ELF-1 (cell line): Measurements from ENCODE around the gene LSAMP.

Experiments
- DNase-seq: peaks from one replicate; pipeline ENCODE4 v3.0.0-alpha.2; 2016; ENCODE audit warnings: low read depth, low spot score

Gene LSAMP

DNA sequence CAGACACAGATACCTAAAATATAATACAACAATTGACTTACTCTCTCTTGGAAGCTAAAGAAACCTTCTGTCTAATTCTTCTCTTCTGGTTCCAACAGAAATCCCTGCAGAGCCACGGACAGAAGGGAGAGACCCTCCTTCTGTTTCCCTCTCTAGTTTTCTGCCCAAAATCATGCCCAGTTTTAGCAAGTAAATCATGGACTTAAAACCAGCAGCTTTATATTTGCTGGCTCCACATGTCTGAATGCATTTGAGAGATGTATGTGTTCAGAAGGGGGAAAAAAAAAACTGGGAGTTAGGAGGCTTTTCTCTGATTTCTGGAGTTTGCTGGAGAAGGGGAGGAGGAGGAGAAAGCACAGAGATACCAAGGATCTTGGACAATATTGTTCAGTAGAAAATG, 147.1 kb downstream of the LSAMP start:
- no peak for DNase-seq

DNA sequence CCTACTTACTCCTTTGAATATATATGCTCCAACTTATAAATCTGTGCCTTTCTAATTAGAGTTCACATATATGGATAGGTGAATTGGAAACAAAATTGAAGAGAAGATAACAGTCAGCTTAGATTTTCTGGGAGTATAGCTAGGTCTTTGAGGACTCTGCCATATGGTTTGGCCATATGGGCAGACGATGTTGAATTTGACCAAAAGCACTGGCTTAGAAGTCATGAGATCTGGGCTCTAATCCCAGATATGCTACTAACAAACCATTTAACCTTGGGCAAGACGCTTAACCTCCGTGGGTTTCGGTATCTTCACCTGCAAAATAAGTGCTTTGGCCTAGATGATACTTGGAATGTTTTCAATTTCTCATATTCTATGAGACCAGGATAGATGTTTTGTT, 154.1 kb downstream of the LSAMP start:
- no peak for DNase-seq

DNA sequence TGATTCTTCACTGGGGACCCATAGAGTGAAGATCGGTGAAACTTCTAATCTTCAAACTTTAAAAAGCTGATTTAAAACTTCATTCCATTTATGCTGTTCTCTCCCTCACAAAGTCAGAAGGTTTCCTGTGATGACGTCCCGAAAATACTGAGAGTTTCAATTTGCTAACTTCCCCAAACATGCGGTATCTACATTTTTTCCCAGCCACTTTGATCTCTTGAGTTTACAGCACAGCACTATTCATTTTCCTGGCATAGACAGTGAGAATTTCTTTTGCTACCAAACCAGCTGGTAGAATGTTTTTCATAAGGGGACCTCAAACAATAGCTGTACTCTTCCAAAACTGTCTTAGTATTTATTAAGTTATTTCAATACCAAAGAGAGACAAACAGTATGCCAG, 156.8 kb downstream of the LSAMP start:
- no peak for DNase-seq

DNA sequence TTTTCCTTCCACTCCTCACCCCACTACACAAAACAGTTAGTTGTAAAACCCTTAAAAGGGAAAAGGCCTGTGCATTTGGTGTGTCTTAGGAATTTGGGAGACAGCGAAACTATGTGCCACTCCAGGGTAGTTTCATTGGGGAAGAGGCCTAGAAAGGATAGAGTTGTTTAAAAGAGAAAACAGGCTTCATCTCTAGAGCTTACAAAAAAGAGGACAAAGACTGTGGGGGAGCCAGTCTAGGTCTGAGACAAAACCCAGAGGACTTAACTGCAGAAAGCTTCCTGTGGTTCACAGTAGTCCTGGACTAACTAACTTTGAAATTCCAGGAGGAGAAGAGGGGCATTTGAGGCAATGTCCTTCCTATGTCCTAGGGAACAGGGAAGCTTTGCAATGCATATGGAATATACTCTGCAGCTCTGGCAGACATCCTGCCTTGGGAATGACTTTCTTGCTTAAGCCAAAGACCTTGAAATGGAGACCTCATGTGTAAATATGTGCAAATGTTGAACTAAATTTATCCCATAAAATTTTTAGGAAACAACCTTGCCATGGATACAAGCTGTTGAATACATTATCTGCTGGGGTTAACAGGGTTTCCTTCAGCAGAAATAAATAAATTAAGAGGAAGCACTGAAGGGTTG, 159.4 kb downstream of the LSAMP start:
- no peak for DNase-seq

DNA sequence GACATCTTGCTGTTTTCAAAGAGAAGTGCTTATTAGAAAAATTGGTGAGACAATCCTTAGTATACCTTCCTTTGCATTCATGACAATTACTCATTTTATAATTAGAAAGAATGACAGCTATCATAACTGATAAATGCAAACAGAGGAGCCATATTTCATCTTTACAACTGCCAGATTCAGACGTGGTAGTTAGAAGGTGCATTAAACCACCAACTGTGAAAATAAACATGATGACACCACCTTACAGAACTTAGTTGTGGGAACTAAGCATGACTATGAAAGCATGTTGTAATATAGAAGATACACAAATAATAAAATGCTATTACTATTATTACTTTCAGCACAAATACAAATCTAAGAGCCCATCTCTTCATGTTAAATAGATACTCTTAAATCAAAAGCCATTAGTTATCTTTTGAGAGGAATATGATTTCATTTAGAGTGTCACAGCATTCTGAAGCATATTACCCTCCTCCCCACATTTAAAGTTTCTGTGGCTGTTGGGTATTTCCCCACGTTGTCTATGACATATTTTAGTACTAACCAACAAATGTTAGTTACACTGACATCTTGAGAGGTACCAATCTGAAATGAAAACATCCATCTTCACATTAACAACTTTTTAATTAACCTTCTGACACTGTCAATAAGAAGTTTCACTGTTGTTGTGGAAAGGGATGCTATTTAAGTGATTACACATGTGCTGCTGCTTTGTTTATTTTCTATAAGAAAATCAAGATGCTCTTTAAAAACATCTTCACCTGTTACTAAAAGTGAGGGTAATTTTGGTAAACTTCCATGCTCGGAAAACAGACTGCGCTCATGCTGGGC, 163.8 kb downstream of the LSAMP start:
- DNase-seq = no peak

DNA sequence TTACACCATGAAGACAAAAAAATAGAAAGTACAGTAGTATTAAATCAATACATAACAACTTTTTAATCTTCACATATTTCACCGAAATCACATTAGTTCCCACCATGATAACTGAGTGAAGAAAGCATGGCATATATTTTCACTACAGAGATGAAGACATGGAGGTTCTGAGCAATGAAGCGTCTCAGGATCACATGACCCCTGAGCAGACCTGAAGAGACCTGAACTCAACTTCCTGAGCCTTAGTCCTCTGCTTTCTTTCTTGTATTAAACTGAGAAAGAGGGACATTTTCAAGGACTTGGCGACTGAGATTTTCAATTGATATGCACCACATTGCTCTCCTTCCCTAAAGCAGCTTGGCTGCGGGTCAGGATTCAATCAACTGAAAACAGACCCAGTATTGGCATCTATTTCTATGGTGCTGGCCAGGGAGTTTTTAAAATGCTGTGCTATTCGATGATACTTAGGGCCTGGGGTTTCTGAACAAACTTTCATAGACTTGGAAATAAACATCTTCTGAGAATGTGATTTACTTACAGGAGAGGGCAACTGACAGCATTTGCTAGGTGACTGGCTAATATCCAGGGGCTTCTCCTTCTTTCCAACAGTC, 165.1 kb downstream of the LSAMP start:
- no peak for DNase-seq

DNA sequence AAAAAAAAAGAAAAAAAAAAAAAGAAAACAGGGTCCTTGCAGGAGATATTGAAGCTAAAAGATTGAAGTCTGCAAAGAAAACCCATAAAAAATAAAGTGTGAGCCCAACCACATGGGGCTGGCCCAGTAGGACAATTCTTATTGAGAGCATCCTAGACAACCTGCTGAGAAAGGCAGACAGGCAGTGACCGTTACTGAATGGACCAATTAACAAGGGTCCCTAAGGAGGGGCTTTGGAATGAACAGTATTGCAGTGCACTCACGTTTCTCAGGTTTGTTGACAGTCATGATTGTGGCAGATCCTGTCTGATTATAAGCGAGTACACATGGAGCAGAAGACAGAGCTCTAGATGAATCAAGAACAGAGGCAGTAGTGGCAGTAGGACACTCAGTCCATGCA, 168.6 kb downstream of the LSAMP start:
- DNase-seq = no peak

DNA sequence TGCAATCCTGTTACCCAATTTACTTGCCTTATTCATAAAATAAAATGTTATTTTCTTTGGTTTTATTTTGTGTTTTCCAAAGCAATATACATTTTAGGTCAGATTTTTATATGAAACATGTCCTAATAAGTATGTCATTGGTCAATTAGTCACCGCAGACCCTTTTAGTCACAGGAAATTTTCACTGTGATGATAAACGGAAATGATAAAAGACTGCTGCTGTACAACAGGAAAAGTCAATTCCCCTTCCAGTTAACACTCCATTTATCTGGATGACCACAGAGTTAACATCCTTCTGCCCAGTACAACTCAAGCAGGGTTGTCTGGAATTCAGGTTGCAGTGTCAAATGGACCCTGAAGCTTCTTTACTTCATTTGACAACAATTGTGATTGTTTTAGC, 175.2 kb downstream of the LSAMP start:
- no peak for DNase-seq

DNA sequence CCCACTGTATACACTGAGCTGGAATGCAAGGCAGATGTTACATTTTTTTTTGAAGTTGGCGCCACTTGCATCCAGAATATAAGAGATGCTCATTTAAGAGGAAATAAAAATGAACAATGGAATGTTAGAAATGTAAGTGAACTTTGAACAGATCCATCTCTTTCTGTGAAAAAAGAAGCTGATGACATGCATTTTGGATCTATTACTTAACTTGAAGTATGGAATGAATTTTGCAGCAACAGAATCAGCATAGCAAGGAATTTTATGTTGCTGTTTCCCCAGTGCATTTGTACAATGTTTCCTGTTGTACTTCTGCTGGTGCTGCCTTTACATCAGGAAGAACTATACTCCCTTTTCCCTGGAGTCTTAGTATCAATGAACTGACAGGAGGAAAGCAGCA, 178.2 kb downstream of the LSAMP start:
- no peak for DNase-seq

DNA sequence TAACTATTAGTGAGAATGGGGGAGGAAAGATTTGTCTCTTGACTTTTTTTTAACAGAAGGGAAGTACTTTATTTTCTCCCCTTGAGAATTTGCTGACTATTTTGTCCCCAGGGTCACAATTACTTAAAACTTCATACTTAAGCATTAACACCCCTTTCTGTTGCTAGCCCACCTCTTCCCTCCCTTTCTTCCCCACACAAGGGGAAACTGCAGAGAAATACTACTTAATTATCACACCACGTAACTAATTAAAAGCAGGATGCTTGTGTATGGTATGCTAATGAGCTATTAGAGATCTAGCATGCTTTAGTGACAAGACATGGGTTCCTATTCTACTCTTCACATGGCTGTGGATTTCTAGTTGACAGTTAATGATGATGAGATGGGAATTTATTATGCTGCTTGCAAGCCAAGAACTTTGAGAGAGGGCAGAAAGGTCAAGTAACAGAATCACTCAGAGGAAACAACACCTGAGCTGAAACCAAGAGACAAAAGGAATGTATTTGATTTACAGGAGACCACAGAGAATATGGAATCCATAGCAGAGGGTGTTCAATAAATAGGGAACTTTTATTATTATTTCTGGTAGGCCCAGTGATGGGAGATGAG, 179.2 kb downstream of the LSAMP start:
- no peak for DNase-seq

DNA sequence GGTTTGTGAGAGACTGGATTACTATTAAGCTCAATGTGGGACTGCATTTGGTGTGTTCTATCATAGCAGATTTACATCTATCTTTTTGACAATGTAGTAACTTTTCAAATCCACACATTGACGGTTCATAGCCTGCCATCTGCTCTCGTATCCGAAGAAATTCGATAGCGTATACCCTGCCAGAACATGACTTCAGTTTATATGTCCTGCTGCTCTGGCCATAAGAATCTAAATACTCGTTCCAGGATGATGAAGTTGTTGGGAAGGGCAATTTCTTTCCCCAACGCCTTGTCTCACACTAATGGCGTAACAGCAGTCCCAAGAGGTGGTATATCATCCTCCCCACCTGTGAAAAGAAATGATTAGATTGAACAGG, 180.0 kb downstream of the LSAMP start:
- DNase-seq = no peak

DNA sequence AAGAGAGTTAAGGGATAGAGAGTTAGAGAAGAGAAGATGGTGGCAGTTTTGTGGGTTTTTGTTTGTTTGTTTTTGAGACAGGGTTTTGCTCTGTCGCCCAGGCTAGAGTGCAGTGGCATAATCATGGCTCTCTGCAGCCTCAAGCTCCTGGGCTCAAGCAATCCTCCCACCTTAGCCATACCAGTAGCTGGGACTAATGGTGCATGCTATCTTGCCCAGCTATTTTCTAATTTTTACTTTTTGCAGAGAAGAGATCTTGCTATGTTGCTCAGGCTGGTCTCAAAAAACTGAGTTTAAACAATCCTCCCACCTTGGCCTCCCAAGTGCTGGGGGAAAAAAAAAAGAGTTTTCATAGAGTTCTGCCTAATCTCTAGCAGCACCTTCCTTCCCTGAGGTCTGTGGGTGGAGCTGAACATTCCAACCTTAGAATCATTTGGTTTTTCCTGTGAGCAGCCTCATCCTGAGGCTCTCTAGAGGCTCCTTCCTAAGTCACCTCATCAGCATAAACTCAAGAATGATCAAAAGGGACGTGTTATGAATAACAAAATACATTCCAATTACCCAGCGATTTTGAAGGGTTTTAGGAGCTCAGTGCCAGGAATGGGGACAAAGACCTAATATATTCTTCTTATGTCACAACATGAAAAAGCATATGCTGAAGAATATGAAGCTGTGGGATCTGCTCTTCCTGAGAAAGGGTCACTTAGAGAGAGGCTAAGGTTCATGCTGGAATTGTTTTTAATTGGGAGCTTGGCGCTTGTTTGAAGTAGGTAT, 180.6 kb downstream of the LSAMP start:
- DNase-seq = peak; percentile 61

DNA sequence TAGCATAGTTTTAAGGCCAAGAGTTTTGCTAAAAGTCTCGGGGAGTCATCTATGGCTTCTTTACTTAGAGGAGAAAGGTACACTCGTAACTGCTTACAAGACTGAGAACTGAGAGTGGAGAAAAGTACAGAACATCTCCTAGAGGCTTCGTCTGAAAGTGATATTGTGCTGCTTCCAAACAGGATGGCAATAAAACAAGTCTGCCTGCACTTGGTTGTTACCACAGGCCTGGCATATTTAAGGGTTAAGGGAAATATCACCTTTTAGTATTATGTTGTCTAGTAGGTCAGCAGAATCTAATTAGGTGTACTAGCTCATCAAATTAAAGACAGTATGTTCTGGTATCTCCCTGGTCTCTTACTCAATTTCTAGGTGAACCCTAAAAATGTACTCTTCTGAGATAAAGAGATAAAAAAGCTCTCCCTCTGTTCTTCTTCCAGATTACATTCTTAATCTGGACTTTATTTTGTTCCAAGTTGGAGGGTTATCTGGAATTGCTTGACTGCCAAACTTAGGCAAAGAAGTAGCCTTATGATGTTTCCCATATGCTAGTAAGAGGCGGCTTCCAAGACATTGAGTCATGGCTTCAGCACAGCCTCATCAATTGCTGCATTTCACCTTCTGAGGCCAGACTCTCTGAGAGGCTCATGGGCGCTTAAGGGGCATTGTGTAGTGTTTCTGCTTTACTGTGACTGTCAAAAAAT, 181.3 kb downstream of the LSAMP start:
- peak; percentile 23 for DNase-seq

DNA sequence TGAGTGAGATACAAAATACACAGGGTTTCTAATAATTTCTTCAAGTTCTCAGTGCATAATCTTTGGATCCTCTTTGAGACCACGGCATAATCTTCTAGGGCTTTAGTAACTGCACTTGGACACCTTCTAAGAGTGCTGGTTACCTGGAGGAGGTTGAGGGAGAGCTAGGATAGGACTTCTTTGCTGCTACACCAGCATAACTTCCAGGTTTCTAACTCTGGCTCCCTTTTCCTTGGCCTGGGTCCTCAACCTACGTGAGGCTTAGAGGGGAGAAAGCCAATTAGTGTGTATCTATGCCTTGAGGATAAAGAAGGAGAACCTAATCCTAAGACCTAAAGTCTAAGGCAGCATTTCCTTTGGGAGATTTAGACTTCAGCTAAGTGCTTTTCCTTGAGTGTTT, 184.8 kb downstream of the LSAMP start:
- DNase-seq = no peak

DNA sequence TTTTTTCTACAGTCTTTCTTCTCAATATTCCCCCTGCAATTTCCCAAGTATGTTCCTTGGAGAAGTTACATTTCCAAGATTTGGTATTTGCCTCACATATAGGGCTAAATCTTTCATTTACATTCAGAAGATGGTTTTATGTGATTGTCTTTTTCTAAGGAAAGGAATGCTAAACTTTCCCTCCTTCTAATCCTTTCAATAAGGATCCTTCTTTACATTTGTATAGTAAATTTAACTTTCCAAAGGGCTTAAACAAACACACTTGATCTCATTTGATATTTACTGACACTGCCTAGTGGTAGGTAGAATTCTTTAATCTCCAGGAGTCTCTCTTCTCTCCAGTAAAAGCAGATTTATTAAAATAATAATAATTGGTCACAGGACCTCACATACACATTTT, 185.3 kb downstream of the LSAMP start:
- DNase-seq = no peak

DNA sequence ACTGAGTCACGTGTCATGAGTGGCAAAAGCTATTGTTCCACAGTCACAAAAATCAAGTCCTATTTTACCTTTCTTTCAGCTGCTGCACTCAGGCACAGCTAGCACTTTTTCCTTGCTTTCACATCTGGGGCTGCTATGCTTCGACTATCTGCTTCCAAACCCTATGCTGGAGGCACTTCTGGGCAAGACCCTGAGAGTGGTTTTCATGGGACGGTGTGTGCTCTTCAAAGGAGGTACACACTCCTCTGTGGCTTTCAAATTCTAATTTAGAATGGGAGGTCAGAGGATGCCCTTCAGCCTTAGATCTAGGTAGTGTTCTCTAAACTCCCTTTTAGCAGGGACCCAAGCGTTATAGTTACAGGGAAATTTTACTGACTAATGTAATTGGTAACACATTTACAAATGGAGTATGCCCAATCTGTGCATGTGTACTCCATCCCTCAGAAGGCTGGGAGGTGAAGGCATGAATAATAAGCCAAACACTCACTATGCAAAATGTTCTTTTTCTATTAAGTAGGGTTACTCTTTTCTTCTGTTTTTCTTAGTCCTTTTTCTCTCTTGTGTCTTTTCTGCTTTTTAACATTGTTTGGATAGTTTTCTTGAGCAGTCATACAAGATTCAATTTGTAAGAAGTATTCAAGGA, 188.3 kb downstream of the LSAMP start:
- peak; percentile 52 for DNase-seq

DNA sequence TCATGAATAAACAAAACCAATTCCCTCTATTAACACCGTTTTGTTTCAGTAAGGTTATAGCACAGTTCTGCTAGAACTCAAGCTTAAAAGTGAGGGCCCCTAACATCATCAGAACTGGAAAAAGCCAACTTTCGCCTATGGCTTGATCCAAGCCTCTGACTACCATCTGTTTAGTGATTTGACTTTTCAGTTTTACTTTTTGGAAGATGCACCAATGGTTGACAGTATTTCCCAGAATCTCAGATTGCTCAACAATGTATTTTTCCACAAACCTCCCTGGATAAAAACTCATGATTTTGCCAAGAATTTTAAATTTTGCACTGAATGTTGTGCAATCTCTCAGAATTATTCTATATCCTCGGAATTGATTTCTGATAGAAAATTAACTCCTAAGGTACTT, 190.7 kb downstream of the LSAMP start:
- no peak for DNase-seq

DNA sequence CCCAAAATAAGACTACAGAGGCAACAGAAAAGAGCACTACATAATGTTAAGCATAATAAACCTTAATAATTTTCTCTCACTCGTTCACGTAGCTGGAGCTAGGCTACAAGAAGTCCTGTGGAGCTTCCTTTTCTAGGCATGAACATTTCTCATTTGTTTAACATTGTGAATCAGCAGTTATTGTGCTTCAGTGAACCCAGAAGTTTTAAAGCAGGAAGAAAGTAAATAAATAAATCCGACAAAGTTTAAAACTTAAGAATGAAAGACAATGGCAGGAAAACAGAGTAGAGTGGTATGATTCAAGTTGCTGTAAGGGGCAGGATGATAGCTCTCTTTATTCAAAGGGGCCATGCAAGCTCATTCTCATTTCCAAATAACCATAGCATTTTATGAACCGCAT, 191.8 kb downstream of the LSAMP start:
- no peak for DNase-seq

DNA sequence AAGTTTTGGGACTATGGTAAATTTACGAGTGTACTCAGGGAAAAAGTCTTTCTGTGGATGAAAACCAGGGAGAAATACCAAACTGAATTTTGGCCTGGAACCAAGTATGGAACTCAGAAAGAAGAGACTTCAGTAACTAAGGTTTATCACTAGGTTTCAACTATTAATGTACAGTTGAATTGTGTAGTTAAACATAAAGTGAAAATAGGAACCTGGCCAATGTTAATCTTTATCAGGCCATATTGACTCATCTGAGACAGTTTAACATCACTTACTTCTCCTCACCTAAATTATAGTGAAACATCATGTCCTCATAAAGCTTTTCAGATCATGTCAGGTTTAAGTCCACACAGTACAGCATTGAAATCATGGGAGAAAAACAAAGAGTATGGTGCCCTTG, 197.7 kb downstream of the LSAMP start:
- no peak for DNase-seq

DNA sequence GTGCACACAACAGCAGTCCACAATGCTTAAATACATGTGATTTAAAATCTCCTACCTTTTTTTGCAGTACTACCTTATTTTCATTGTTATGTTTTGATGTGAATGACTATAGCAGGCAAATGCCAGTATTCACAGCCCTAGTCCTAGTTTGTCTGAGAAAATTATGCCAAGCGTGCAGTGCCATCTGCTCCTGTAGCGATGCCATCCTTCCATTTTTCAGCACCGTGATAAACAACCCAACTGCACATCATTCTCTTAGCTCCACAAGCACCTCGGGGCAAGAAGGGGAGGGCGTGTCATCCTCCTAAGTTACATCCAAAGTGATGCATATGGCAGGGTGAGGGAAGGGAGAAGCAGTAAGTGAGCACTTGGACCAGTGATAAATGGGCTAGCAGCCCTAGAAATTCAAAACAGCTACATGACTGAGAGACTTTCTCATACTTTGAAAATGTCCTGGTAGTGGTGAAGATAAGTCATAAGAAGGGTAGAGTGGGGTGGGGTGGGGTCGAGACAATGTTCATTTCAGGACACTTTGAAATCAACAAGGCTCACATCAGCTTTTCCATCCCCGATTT, 198.8 kb downstream of the LSAMP start:
- no peak for DNase-seq
